ENCODE data around the gene RFX3.

Gene RFX3

GRCh38 chr9:3497401-3497800, 28.4 kb downstream of the RFX3 start:
- DNase-seq (ENCODE audit: low read depth): no peak
- H3K4me3 ChIP-seq (ENCODE audit: low read depth, low read length): no peak overlapping the region
- TF ChIP-seq, protein P1, sequence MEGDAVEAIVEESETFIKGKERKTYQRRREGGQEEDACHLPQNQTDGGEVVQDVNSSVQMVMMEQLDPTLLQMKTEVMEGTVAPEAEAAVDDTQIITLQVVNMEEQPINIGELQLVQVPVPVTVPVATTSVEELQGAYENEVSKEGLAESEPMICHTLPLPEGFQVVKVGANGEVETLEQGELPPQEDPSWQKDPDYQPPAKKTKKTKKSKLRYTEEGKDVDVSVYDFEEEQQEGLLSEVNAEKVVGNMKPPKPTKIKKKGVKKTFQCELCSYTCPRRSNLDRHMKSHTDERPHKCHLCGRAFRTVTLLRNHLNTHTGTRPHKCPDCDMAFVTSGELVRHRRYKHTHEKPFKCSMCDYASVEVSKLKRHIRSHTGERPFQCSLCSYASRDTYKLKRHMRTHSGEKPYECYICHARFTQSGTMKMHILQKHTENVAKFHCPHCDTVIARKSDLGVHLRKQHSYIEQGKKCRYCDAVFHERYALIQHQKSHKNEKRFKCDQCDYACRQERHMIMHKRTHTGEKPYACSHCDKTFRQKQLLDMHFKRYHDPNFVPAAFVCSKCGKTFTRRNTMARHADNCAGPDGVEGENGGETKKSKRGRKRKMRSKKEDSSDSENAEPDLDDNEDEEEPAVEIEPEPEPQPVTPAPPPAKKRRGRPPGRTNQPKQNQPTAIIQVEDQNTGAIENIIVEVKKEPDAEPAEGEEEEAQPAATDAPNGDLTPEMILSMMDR (IDR thresholded peaks at IDR 0.05; ENCODE audit: low read depth, low read length, missing control alignments): no peak

- H3K4me3 ChIP-seq (ENCODE audit: low read depth, low read length): no peak overlapping the region
- no peak for DNase-seq (ENCODE audit: low read depth)
- TF ChIP-seq, protein P1 (IDR thresholded peaks at IDR 0.05; ENCODE audit: low read depth, low read length, missing control alignments): no peak
Measured at GRCh38 chr9:3495855-3496254, 29.9 kb downstream of the RFX3 start.

- no peak overlapping the region for H3K4me3 ChIP-seq (ENCODE audit: low read depth, low read length)
- no peak for DNase-seq (ENCODE audit: low read depth)
- TF ChIP-seq, protein P1 (IDR thresholded peaks at IDR 0.05; ENCODE audit: low read depth, low read length, missing control alignments): no peak
Measured at GRCh38 chr9:3492214-3492613, 33.6 kb downstream of the RFX3 start.

DNA sequence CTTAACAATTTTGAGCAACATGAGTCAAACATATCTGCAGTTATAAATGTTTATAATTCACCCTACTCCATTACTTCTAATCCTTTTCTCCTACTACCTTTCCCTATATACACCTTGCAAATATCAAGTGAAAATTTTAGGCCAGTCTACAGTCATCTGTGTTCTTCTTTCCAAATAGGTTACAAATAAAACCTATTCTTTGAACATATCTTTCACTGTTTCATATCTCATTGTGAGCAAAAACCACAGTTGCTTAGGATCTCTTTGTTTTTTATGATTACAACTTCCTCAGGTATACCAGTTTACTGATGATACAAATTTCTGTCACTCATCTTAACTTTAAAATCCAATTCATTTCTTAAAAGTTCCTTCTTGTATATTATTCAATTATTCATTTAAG, 34.4 kb downstream of the RFX3 start:
- TF ChIP-seq, protein P1 (IDR thresholded peaks at IDR 0.05; ENCODE audit: low read depth, low read length, missing control alignments): no peak

DNA sequence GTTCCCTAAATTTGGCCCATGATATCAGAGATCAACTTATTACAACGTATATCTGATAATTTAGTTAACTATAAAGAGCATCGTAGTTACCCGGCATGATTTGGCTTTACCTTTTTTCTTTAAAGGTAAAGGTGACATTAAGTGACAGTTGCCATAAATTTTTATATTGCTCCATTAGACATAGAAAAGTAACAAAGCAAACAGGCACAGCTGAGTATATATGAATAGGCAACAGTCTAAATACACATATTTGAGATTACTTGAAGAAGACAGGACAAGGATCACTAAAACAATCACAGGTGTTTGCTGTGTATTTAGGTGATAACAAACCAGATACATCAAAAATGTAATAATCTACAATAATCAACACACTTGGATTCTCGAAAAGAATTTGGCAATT, 34.8 kb downstream of the RFX3 start:
- TF ChIP-seq, protein P1 (IDR thresholded peaks at IDR 0.05; ENCODE audit: low read depth, low read length, missing control alignments): no peak
- H3K4me3 ChIP-seq (ENCODE audit: low read depth, low read length): no peak overlapping the region
- DNase-seq (ENCODE audit: low read depth): no peak

More for the DNA sequence above, 34.4 kb downstream of the RFX3 start:
- H3K4me3 ChIP-seq (ENCODE audit: low read depth, low read length): no peak overlapping the region
- no peak for DNase-seq (ENCODE audit: low read depth)

DNA sequence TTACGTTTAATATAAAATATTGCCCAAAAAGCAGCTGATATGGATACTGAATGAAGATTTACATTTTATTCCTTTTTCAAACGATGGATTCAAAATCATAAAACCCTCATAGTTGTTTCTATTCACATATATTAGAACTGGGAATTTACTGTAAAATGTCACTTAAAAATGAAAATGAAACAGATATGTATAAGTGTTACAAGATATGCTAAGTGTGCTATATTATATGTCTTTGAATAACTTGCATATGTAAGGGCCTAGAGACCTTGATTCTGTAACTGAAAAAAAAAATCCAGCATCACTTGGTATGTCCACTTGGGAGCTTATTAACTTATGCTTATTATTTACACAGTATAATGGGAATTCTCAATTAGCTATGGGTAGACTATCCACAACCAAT, 43.2 kb downstream of the RFX3 start:
- TF ChIP-seq, protein P1 (IDR thresholded peaks at IDR 0.05; ENCODE audit: low read depth, low read length, missing control alignments): no peak
- H3K4me3 ChIP-seq (ENCODE audit: low read depth, low read length): no peak overlapping the region
- DNase-seq (ENCODE audit: low read depth): no peak

DNA sequence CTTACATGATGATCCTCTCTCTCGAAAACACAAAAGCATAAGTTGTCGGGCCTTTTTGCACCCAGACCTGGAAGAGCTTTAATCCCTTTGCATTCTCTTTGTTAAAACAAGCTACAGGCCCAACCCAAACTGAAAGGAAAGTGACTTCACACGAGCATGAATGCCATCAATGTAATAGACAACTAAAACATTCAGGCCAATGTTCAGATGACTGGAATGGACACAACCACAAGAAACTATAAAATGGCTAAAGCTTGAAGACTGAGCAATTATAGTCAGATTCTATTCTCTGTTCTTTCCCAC, 45.5 kb downstream of the RFX3 start:
- no peak for DNase-seq (ENCODE audit: low read depth)
- TF ChIP-seq, protein P1 (IDR thresholded peaks at IDR 0.05; ENCODE audit: low read depth, low read length, missing control alignments): no peak
- H3K4me3 ChIP-seq (ENCODE audit: low read depth, low read length): no peak overlapping the region; the same call in 1 of the 2 replicates
